Chondrocyte (in vitro differentiated cells): ENCODE measurements around the gene ARMC8. TPM values are rescaled to one million over a fixed set of nuclear protein-coding genes. Genes with fewer than 3 reads are reported as not detected.

Experiments
- DNase-seq: peaks from one replicate; pipeline ENCODE4 v3.0.0; 2021; ENCODE audit warnings: mixed read lengths, low spot score
- H3K27ac Mint-ChIP-seq: one replicate; pipeline ENCODE4 v1.8.0; 2021; ENCODE audit warnings: mild to moderate bottlenecking, moderate library complexity, mixed read lengths; ENCODE audit not compliant: unreplicated experiment
- H3K27me3 Mint-ChIP-seq: 2 replicates; pipeline ENCODE4 v1.8.0; 2021; ENCODE audit warnings: low read depth, mixed read lengths
- H3K36me3 Mint-ChIP-seq: 2 replicates; pipeline ENCODE4 v1.8.0; 2021; ENCODE audit warnings: low read depth, mixed read lengths
- H3K4me1 Mint-ChIP-seq: 2 replicates; pipeline ENCODE4 v1.8.0; 2021; ENCODE audit warnings: low read depth, mild to moderate bottlenecking, mixed read lengths
- H3K4me3 Mint-ChIP-seq: one replicate; pipeline ENCODE4 v1.8.0; 2021; ENCODE audit warnings: mild to moderate bottlenecking, moderate library complexity, mixed read lengths; ENCODE audit not compliant: unreplicated experiment
- H3K9me3 Mint-ChIP-seq: 2 replicates; pipeline ENCODE4 v1.8.0; 2021; ENCODE audit warnings: low read depth, mixed read lengths
- total RNA-seq: library from RNA; stranded (reverse); gene quantifications from 3 replicates; pipeline ENCODE4 v1.2.1, GENCODE V29; 2021
- TF ChIP-seq, protein P1 (sequence below): fragments of 200-600 bp; sonication (generic); IDR thresholded peaks from 2 replicates; pipeline ENCODE4 v1.5.0; 2021; ENCODE audit warnings: antibody characterized with exemption, mild to moderate bottlenecking, moderate library complexity

ARMC8 gene
- total RNA-seq, 1 donor from 2014 or later = 34.2 TPM

DNA sequence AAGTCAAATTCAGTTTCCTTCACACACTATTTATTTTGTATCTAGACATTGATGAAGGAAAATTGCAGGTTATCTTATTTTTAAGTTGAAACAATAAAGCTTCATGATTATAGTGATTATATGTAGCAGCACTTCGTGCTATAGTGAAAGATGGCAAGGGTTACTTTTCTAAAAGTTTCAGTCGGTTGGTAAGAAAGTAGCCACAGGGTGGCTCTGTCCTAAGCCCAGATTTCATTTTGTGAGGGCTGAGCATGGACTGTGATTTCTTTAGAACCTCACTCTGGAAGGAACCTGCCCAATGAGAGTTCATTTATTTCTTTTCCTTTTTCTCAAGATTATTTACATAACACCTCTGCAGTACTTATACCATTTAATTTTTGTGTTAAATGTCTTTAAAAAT, 76.0 kb downstream of the ARMC8 start:
- Mint-ChIP-seq H3K27me3 (no peaks in the 10 kb centered on the region), H3K9me3 (no peaks in the 10 kb centered on the region), H3K4me1 (no peaks in the 10 kb centered on the region), H3K4me3 (no peak overlapping the region), H3K36me3 (peaks cover 15% of the 10 kb centered on the region), H3K27ac (no peak overlapping the region)
- TF ChIP-seq, protein P1, sequence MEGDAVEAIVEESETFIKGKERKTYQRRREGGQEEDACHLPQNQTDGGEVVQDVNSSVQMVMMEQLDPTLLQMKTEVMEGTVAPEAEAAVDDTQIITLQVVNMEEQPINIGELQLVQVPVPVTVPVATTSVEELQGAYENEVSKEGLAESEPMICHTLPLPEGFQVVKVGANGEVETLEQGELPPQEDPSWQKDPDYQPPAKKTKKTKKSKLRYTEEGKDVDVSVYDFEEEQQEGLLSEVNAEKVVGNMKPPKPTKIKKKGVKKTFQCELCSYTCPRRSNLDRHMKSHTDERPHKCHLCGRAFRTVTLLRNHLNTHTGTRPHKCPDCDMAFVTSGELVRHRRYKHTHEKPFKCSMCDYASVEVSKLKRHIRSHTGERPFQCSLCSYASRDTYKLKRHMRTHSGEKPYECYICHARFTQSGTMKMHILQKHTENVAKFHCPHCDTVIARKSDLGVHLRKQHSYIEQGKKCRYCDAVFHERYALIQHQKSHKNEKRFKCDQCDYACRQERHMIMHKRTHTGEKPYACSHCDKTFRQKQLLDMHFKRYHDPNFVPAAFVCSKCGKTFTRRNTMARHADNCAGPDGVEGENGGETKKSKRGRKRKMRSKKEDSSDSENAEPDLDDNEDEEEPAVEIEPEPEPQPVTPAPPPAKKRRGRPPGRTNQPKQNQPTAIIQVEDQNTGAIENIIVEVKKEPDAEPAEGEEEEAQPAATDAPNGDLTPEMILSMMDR = peak; percentile 48
- DNase-seq = no peak

DNA sequence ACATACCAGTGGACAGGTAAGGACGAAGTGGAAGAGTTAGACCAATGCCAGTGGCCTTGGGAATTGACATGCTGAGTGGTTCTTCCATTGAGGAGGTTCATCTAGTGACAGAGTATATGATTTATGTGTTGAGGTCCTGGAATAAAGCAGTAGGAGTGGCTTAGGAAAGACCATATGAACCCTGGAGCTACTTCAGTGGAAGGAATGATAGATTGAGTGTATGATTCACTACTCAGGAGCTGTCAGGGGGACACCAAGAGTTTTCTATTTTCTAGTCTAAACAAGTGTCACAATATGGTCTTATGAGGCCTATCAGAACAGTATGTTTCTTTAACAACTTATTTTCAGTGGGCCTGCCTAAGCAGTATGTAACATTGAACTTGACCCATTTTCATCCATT, 78.6 kb downstream of the ARMC8 start:
- no peaks in the 10 kb centered on the region for H3K4me1 Mint-ChIP-seq
- DNase-seq = no peak
- H3K27me3 Mint-ChIP-seq = no peaks in the 10 kb centered on the region
- H3K9me3 Mint-ChIP-seq = no peaks in the 10 kb centered on the region
- H3K27ac Mint-ChIP-seq = no peak overlapping the region
- TF ChIP-seq, protein P1 = no peak
- H3K36me3 Mint-ChIP-seq = peaks cover 13% of the 10 kb centered on the region
- no peak overlapping the region for H3K4me3 Mint-ChIP-seq

DNA sequence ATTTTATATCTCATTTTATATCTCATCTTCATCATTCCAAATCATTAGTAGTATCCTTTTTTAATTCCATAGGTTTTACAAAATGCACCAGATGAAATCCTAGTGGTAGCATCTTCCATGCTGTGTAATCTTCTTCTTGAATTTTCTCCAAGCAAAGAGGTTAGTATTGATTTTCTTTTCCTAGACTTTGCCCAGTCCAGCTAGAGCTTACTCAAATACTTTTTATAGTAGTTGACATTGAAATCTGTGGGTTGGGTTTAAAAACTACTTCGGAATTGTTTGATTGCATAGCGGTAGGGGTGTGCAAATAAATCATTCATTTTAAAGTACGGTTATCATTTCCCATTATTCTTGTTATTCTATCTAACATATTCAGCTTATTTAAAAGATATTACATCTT, 80.0 kb downstream of the ARMC8 start:
- DNase-seq = no peak
- Mint-ChIP-seq H3K9me3 (no peaks in the 10 kb centered on the region), H3K4me1 (no peaks in the 10 kb centered on the region), H3K27me3 (no peaks in the 10 kb centered on the region), H3K4me3 (no peak overlapping the region), H3K36me3 (peaks cover 12% of the 10 kb centered on the region), H3K27ac (no peak overlapping the region)
- TF ChIP-seq, protein P1 = no peak

DNA sequence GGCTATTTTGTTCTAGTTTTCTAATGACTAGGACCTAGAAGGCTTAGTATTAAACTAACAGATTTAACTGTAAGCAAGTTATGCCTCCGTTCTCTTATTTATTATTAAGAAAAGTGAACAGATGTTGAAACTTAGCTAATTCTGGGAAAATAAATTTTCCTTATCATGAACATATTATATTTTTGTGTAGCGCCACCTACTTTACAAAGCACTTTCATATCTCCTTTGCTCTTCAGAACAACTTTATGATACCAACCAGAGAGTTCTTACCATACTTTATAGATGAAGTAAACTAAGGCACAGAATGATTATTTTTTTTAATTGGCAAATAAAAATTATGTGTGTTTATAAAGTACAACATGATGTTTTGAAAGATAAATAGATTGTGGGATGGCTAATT, 83.1 kb downstream of the ARMC8 start:
- H3K36me3 Mint-ChIP-seq = peaks cover 31% of the 10 kb centered on the region
- TF ChIP-seq, protein P1 = peak; percentile 59
- no peak for DNase-seq
- no peak overlapping the region for H3K27ac Mint-ChIP-seq
- no peaks in the 10 kb centered on the region for H3K4me1 Mint-ChIP-seq
- no peaks in the 10 kb centered on the region for H3K9me3 Mint-ChIP-seq
- H3K4me3 Mint-ChIP-seq = no peak overlapping the region
- H3K27me3 Mint-ChIP-seq = no peaks in the 10 kb centered on the region

DNA sequence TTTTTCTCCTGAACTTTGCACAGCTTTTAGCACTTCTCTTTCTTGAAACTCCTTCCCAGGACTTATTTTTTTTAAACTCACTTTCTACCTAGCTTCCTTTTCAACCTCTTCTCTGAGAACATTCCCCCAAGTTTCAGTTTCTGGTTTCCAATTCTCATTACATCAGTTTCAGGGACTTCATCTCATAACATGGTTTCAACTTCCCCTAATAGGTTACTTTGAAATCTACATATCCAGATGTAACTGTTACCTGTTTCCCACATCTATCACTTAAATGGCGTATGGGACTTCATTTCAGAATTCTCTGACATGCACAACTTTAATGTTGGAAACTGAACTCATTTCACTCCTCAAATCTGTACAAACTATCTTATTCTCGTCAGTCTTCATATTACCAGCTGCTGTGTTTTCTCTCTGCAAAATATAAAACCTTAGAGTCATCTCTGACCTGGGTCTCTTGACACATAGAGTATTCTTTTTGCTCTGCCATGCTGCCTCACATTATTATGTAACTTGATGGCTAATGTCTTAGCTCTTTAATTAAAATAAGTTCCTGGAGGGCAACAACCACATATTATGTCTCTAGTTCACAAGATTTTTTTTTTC, 84.2 kb downstream of the ARMC8 start:
- H3K27me3 Mint-ChIP-seq = no peaks in the 10 kb centered on the region
- TF ChIP-seq, protein P1 = no peak
- H3K9me3 Mint-ChIP-seq = no peaks in the 10 kb centered on the region
- peaks cover 30% of the 10 kb centered on the region for H3K36me3 Mint-ChIP-seq
- no peak for DNase-seq
- H3K4me1 Mint-ChIP-seq = no peaks in the 10 kb centered on the region
- no peak overlapping the region for H3K27ac Mint-ChIP-seq
- H3K4me3 Mint-ChIP-seq = no peak overlapping the region
